GM19043 (cell line): ENCODE measurements around the gene CISTR.

ENCODE experiments used
- ATAC-seq: cut with Tn5 transposase; IDR thresholded peaks from one replicate; pipeline ENCODE4 v1.9.1; 2021; ENCODE audit warnings: low read depth; ENCODE audit not compliant: unreplicated experiment

The CISTR gene

DNA sequence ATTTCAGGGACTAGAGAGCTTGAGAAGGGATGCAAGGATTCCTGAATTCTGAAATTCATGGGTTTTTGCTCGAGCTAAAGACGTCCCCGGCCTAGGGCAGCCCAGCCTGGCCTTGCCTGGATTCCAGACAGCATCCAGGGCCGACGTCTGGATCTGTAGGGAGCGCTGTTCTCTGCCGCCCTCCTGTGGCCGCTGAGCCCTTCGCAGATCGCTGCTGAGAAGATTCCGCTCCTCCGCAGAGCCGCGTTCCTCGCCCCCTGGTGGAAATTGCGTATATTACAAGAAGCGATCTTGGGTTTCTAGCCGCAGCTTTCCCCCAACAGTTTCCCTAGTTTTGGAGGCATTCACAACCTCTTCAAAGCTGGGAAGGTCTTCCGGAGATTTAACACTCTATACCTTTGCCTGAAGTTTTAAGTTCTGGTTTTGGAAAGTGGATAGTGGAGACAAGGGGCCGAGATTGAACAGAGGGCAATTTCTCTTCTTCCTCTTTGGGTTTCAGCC is 5.1 kb downstream of the CISTR start:
- no peak for ATAC-seq

DNA sequence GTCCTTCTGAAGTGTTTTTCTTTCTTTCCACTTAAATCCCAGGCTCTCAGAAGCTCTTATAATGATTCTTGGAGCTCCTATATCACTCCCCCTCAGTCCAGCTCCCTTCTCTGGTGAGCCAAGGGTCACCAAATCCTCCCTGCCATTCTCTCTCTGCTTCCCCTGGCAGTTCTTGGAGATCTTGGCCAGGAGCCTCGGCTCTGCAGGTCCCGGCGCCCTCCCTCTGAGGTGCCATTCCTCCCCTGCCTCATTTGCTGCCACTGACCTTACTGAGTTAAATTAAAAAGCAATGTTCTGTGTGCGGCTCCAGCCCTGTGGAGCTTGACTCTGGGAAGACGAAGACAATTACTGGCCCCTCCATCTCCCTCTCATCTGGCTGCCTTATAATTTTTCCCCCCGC is 7.0 kb downstream of the CISTR start:
- ATAC-seq = no peak

DNA sequence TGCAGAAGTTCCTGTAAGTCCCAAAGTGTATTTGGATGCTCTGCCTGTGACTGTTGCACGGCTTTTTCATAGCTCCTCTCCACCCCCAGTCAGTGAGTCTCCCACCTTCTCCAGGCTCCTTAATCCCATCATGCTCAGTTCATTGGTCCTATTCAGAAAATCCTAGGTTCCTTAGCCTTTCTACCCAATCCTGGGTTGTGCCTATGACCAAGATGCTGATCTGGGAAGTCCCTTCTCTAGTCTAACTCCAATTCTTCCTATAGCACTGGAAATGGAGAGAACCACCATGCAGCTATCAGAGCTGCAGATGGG is 7.7 kb downstream of the CISTR start:
- ATAC-seq = no peak

DNA sequence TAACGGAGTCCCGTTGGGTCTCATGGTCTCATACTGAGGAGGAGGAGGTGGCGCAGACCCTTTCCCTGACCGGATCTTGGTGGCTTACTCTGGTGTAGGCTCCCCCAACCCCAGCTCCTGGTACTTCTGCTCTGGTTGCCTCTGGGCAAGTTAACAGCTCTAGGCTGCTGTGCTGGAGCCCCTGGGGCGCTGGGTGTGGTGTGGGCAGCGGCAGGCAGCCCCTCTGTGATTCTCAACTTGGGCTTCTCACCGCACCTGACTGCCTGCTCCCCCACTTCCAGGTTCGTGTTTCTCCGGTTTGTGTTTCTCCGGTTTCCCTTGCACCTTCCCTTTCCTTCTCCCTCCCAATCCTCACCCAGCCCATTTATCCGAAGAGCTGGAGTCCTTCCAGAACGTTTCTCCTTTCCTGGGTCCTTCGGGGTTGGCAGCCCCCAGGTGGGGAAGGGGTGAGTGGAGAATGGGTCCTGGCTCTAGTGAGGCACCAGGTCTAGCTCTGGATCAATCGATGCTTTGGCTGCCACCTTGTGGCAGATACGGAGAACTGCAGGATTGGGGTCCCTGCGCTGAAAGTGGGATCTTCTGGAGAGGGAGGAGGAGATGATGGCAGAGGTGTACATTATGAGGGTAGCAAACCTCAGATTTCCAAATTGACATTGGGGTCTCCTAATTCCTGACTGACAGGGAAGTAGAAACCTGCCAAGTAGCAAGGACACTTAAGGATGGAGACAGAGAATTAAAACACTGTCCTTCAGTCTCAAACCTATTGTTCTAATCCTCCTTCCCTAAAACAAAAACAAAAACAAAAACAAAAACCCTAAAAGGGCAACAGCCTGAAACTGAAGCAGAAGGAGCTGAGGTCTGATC is 8.3 kb downstream of the CISTR start:
- no peak for ATAC-seq

DNA sequence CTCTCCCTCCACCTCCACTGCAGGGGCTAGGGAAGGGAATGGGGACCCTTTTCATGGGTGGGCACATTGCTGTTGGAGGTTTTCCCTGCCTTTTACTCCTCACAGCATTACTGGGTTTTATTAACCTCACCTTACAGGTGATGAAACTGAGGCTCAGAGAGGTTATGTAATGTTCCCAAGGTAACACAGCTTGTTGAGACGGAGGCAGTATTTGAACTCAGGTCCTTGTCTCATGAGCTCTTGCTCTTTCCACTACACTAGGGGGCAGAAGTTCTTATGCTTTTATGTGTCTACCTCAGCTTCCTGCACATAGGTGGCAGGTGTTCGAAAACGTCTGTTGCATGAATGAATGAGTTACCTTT is 11.7 kb downstream of the CISTR start:
- no peak for ATAC-seq

DNA sequence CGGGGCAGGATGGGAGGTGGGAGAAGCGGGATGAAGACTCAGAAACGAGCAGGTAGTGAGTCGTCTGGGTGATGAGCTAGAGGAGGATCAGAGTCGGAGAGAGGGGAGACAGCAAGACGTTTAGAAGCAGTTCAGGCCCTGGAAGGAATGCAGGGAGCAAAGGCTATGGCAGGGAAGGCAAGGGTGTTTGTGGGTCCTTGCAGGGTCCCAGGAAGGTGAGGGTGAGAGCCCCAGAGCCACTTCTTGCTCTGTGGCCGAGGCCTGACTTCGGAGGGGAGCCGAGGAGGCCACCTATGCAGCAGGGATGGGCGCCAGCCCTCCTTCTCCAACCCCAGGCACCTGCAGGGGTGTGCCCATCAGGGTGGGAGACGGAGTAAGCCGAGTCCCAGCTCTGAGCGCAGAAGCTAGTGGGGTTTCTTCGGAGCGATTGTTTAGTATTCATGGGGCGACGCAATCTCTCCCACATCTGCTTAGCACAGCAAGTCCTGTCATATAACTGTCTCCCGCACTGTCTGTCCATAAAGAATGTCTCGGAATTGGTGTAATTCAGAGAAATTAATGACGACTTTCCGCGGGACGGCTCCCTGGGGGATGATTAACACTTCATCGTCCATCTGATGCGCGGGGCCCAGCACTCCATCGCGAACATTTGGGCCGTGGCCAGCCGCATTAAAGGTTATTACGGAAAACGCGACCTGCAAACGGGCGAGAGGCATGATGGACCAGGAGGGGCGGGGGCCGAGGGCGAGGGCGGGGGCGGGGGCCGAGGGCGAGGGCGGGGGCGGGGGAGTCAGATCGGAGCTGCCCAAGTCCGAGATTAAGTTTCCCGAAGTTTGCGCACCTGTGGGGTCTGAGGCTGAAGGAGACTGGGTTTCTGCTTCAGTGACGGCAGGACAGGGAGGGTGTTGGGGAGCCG is 12.3 kb downstream of the CISTR start:
- ATAC-seq = no peak

DNA sequence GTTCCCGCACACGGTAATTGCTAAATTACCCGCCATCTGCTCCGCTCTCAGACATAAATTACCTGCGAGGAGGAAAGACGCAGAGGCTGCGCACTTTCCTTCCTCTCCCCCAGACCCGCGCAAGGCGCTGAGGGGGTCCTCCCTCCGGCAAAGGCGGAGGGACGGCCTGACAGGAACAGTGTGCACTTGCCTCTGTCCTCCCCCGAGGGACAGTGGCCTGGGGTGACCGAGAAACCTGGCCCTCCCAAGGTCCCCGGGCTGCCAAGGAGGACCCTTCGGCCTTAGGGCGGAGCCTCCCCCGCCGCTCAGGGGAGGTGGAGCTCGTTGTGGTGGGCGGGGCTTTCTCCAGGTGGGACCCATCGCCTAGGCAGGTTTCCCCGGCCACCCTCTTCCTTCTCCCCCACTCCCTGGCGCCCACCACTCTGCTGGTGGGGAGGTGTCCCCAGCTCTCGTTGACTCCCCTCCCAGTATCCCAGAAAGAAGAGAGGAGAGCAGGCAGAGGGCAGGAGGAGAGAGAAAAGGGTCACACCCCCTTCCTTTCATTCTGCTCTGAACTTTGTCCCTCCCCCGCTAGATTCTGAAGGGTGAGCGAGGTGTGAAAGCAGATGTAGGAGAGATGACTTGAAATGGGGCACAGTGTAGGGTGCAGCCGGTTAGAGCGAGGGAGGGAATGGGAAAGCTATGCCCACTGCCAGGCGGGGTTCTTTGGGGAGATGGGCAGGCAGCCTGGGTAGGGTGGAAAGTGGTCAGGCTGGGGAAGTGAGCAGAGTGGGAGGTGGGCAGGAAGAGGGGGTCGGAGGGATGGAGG is 13.2 kb downstream of the CISTR start:
- no peak for ATAC-seq

DNA sequence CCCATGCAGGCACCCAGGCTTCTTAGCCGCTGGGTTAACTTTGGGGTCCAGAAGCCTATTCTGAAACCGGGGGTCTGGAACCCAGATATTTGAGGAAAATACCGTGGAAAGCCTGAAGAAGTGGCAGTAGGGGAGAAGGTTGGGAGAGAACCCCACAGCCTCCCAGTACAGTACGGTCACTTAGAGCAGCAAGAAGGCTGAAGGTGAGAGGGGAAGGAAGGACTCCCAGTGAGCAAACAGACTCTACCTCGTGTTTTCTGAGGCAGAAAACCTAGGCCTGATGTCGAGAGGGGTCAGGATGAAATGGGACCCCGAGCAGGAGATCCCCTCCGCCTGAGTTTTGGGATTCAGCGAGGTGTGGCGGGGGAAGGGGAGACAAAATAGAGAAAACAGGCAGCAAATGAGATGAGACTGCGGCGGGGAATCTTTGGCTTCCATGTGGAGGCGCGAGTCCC is 13.8 kb downstream of the CISTR start:
- ATAC-seq = no peak

DNA sequence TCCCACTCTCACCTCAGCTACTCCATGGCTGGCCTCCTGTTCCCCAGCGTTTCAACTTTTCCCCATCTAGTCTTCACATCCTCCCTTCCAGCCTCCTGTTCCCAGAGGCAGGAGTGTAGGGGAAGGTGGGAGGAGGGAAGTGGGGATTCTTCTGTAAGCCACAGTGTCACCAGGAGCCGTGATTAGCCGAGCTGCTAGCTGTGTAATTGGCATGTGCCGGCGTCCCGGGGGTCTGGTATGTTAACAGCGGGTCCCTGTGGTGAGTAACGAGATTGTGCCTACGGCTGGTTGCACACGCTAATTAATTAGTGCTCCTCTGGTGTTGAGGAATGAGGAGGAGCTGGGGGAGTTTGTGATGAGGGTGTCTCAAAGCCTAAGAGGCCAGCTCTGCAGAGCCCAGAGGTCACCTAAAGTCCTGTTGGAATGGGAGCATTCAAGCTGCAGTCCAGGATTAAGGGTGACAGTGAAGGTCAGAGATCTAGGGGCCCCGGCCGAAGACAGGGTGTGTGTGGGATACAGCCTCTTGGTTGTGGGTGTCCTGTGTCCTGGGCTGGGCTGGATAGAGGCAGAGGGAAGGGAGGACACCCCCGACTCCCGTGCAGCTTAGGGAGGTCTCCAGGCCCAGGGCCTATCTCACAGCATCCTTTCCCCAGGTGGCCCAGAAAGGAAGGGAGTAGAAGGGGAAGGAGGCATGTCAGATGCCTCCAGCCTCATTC is 14.5 kb downstream of the CISTR start:
- no peak for ATAC-seq

DNA sequence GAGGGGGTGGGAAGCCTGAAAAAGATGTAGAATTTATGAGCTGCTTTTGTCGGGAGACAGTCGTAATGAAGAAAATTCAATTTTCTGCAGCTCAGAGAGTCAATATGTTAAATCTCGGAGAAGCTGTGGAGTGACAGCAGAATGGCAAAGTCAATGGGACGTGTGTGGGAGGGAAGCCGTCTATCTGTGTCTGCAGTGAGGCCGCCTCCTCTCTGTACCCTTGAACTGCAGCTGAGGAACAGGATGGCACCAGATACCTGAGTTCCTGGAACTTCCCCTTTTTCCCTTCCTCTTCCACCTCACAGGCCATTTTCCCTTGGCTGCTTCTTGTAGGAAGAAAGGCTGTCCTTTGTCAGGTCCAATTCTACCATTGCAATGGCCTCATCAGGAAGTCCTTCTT is 15.2 kb downstream of the CISTR start:
- ATAC-seq = no peak

DNA sequence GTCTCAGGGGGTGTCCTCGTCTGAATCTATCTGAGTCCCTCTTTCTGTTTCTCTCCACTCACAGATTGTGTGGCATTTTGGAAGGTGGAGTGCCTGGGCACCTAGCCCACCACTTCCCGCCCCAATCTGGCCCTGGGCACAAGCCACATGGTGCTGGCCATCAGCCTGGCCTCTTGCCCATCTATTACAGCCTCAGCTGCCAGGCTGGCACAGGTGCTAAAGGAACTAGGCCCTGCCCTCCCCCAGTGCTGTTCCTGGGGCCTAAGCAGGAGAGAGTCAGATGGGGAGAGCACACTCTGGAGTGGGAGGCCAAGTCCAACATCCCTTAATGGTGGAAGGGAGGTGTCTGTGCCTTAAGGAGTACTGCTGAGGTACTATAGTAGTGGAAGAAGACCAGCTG is 16.2 kb downstream of the CISTR start:
- no peak for ATAC-seq

DNA sequence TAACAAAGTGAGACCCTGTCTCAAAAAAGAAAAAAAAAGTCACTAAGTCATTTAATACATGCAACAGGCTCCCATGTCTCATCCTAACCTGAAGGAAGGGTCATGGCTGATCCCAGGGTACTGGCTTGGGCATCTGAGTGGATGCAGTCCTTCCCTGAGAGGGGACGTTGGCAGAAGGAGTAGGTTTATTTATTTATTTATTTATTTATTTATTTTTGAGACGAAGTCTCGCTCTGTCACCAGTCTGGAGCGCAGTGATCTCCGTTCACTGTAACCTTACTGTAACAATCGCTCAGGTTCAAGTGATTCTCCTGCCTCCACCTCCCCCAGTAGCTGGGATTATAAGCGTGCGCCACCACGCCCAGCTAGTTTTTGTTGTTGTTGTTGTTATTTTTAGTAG is 17.4 kb downstream of the CISTR start:
- ATAC-seq = no peak

DNA sequence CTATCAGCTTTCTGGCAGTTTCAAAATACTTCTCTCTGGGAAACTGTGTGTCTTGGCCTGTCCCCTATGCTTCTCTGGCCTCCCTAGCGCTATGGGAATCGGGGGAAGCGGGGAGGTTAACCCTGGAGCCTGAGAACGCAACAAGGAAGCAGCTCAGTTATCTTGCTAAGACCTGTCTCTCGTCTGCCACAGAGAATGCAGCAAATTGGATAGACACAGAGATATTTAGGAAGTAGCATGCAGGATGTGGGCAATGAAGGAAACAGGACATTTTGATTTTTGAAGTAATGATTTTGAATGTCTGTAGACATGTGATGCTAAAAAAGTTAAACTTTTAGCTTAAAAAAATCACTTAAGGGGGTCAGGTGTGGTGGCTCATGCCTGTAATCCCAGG is 18.0 kb downstream of the CISTR start:
- ATAC-seq = no peak

DNA sequence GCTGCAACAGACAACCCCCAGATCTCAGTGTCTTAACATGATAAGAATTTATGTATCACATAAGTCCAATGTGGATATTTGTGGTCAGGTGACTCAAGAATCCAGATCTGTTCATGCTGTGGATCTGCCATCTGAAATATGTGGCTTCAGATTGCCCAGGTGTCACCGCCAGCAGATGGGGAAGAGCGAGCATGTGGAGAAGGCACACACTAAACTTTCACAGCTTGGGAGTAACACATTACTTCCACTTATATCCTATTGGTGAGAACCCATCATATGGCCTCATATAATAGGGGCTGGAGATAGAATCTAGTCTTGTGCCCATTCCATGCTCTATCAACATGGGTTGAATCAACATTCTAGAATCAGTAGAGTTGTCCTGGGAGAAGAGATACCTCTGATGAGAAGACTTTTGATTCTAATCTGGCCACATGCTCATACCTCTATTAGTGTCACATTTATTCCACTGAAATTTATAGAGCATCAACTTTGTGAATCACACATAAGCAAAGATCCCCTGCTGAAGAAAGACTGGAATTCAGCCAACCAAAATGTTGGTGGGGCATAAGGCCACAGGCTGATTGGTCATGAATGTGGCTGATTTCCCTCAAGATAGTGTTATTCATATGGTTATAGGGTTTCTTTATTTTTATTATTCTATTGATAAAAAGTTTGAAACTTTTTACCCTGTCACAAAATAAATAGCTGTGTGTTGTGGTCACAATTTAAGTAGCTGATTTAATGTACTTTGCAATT is 18.6 kb downstream of the CISTR start:
- ATAC-seq = no peak

DNA sequence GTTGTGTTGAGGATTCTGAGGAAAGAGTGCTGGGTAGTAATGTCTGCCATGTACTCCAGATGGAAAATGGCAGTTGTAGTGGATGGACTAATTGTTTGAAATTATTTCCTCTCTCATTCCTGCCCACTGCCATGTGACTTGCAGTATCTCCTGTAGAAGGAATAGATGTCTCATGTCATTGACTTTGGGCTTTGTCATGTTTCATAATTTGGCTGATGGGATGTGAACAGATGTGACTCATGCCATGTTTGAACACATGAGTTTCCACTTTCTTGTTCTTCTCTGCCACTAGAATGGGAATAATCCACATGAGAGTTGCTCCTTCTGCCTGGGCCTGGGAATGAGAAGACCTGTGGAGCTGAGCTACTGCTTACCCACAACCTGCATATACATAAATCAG is 22.1 kb downstream of the CISTR start:
- ATAC-seq = no peak

DNA sequence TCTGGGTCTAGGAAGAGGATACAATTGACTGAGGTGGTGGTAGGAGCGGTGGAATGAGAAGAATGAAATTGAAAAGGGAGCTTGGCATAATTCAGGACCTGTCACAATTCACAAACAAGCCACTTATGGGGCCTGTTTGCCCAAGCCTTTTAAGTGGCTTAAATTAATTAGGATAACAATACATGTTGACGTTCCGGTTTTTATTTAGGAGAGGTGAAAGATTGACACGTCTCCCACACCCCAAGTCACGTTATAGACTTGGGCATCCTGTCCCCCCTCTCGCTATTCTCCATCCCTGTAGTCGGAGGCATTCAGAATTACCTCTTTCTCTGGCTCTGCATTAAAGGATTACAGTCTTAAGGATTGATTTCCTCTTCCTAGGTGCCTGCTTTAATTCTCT is 23.6 kb downstream of the CISTR start:
- no peak for ATAC-seq

DNA sequence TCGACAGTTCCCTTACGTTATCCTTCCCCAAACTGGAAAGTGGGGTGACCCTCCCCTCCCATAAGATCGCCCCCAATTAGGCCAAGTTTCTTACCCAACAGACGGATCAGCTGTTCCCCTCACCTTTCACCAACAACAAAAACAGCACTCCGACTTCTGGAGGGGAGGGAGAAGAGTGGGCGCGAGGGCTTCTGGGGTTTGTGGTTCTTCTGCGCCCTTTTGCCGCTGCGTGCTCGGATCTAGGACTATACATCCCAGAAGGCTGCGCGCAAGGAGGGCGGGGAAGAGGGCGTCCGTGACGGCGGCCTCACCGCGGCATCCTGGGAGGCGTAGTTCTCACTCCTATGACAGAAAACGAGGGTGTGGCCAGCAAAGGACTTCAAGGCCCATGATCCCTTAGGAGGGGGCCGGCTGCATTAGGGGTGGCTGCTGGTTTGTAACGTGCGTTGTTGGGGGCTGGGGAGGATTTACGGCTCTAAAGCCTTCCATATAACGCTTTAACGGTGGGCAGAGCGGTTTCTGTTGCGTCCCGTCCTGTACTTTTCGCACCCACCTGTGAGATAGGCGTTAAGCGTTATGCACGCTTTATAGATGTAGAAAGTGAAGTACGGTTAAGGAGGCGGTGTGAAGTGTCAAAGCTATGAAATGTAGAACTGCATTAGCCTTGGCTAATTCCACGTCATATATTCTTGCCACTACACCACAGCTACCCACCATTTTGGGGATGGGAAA is 24.3 kb downstream of the CISTR start, which contains the start of gene CALCOCO1:
Gene CALCOCO1, minus strand, starts transcription at position 143 of the 732 bp plus-strand sequence. CDS start 2,210 bp downstream, outside the sequence.
- ATAC-seq = peak; percentile 98

DNA sequence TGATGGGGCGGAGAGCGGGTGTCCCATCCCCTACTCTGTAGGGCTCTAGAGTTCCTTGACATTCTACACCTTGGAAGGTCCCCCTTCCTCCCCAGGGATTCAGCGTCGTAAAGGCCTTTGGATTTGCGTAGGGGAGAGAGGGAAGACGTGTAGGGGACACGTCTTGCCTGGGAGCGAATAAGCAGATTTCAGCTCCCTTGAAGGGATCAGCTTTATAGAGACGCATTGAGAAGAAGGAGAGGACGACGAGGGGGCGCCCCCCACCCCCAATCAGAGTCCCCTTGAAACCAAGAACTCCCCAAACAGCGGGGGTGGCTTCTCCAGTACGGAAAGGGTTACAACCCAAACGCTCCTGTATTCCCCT is 24.9 kb downstream of the CISTR start:
- ATAC-seq = no peak

DNA sequence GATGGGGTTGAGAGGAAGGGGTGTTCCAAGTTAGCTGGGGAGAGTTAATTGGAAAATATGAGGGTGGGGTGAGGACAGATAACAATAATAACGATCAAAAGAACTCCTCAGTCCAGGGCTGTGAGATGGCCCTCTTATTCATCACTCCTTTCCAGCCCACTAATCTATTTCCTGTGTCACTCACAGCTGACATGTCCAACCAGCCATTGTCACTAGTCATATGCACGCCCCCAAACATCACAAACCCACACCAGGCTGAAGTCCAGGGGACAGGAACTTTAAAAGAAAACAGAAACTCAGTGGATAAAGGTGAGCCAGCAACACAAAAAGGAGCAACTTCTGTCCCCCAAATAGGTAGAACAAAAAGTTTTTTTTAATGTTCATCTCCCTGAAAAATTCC is 25.4 kb downstream of the CISTR start:
- no peak for ATAC-seq
